ENCODE measurements around the gene UPF3A. TPM values are rescaled to one million over a fixed set of nuclear protein-coding genes. Genes with fewer than 3 reads are reported as not detected.

UPF3A gene
- total and polyA plus RNA-seq, 9 of the 15 experiments (the other 6 are each of a cell fraction or from before 2014, with no cell fraction given): 15.6 to 76.5 (median 40.9) TPM

- TF ChIP-seq ZFP91 (CRISPR knock-in tag; IDR thresholded peaks at IDR 0.05) (no peak), HES1 (IDR thresholded peaks at IDR 0.05; ENCODE audit: low read depth) (no peak), JUND (IDR thresholded peaks at IDR 0.05; ENCODE audit: borderline replicate concordance, low read depth, low read length) (no peak), JUND (tag; IDR thresholded peaks at IDR 0.05; ENCODE audit: borderline replicate concordance, low read depth, low read length) (no peak), ZNF512 (tag; IDR thresholded peaks at IDR 0.05) (no peak), SMC3 (conservative IDR thresholded peaks at IDR 0.05; ENCODE audit: insufficient read depth, low read depth, low read length) (no peak), POU5F1 (IDR thresholded peaks at IDR 0.05; ENCODE audit: borderline replicate concordance, low read depth, low read length, partially characterized antibody) (no peak), GABPA (tag; conservative IDR thresholded peaks at IDR 0.05; ENCODE audit: low read depth) (no peak), HMBOX1 (IDR thresholded peaks at IDR 0.05) (no peak), MLX (CRISPR knock-in tag; conservative IDR thresholded peaks at IDR 0.05) (no peak), HDAC6 (IDR thresholded peaks at IDR 0.05; ENCODE audit: low read depth, low read length) (no peak), THAP7 (CRISPR knock-in tag; IDR thresholded peaks at IDR 0.05) (no peak), NCOA4 (IDR thresholded peaks at IDR 0.05; ENCODE audit: partially characterized antibody) (no peak), NR0B1 (IDR thresholded peaks at IDR 0.05; ENCODE audit: partially characterized antibody) (no peak), SMARCB1 (IDR thresholded peaks at IDR 0.05; ENCODE audit: insufficient read length, low read depth) (no peak), ADNP (tag; IDR thresholded peaks at IDR 0.05) (no peak)
Observed at GRCh38 chr13:114282041-114282670, 755 bp downstream of the UPF3A start (continued).

All from K562 (cell line).